Measurements from ENCODE around the gene CHRNB2.

DNA sequence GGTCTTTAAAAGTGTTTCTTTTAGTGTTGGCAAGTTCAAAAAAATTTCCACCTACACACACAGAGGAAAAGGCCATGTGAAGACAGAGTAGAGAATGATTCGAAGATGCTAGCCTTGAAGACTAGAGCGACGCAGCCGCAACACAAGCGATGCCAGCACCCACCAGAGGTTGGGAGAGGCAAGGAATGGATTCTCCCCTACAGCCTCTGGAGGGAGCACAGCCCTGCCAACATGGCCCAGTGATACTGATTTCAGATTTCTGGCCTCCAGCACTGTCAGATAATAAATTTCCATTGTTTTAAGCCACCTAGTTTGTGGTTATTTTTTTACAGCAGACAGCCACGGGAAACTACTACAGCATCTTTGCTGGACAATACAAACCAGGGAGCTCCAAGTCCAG lies 47.3 kb downstream of the CHRNB2 start:
- TF ChIP-seq, protein P1, sequence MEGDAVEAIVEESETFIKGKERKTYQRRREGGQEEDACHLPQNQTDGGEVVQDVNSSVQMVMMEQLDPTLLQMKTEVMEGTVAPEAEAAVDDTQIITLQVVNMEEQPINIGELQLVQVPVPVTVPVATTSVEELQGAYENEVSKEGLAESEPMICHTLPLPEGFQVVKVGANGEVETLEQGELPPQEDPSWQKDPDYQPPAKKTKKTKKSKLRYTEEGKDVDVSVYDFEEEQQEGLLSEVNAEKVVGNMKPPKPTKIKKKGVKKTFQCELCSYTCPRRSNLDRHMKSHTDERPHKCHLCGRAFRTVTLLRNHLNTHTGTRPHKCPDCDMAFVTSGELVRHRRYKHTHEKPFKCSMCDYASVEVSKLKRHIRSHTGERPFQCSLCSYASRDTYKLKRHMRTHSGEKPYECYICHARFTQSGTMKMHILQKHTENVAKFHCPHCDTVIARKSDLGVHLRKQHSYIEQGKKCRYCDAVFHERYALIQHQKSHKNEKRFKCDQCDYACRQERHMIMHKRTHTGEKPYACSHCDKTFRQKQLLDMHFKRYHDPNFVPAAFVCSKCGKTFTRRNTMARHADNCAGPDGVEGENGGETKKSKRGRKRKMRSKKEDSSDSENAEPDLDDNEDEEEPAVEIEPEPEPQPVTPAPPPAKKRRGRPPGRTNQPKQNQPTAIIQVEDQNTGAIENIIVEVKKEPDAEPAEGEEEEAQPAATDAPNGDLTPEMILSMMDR (IDR thresholded peaks at IDR 0.05 in 4 of 5, conservative IDR thresholded peaks at IDR 0.05 in 1 of 5), result no peak
- TF ChIP-seq POLR2A (IDR thresholded peaks at IDR 0.05), result no peak

Measured in gastrocnemius medialis (tissue), 4 donors.